Epithelial cell of esophagus (primary cell): Measurements from ENCODE around the gene EDN2.

Experiments used
- DNase-seq: peaks from one replicate; pipeline ENCODE4 v3.0.0; 2010; ENCODE audit warnings: low read depth
- H3K4me3 ChIP-seq: 2 replicates; pipeline ENCODE4 v1.5.1; 2011; ENCODE audit warnings: mild to moderate bottlenecking, low read length, control low read depth
- TF ChIP-seq, protein P1 (sequence below): IDR thresholded peaks from 2 replicates; pipeline ENCODE4 v1.5.1; 2011; ENCODE audit warnings: low read depth, mild to moderate bottlenecking, low read length, control low read depth, inconsistent platforms; ENCODE audit not compliant: insufficient read depth; ENCODE audit errors: missing control alignments

EDN2 gene

GRCh38 chr1:41476807-41477361 lies 7.6 kb downstream of the EDN2 start:
- no peak overlapping the region for H3K4me3 ChIP-seq
- DNase-seq = no peak
- TF ChIP-seq, protein P1, sequence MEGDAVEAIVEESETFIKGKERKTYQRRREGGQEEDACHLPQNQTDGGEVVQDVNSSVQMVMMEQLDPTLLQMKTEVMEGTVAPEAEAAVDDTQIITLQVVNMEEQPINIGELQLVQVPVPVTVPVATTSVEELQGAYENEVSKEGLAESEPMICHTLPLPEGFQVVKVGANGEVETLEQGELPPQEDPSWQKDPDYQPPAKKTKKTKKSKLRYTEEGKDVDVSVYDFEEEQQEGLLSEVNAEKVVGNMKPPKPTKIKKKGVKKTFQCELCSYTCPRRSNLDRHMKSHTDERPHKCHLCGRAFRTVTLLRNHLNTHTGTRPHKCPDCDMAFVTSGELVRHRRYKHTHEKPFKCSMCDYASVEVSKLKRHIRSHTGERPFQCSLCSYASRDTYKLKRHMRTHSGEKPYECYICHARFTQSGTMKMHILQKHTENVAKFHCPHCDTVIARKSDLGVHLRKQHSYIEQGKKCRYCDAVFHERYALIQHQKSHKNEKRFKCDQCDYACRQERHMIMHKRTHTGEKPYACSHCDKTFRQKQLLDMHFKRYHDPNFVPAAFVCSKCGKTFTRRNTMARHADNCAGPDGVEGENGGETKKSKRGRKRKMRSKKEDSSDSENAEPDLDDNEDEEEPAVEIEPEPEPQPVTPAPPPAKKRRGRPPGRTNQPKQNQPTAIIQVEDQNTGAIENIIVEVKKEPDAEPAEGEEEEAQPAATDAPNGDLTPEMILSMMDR = no peak

GRCh38 chr1:41475859-41476567 lies 8.5 kb downstream of the EDN2 start:
- H3K4me3 ChIP-seq = no peak overlapping the region
- peak; percentile 65 for DNase-seq
- TF ChIP-seq, protein P1 = no peak

DNA sequence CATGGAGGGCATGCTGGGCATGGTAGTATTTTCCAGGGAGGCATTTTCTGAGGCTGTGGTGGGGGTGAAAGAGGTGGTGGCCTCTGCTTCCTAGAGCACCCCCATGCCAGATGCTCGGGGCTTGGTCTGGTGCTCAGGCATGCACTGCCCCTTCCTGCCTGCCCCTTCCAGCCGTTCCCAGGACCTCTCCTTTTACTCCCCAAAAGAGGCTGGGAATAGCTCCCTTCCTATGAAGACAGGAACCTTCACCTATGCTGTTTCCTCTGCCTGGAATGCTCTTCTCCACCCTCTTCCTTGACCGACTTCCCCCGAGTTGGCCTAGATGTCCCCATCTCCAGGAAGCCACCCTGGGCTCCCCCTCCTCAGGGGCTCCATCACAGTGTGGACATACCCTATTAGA lies 9.1 kb downstream of the EDN2 start:
- no peak overlapping the region for H3K4me3 ChIP-seq
- DNase-seq = no peak
- TF ChIP-seq, protein P1 = no peak

DNA sequence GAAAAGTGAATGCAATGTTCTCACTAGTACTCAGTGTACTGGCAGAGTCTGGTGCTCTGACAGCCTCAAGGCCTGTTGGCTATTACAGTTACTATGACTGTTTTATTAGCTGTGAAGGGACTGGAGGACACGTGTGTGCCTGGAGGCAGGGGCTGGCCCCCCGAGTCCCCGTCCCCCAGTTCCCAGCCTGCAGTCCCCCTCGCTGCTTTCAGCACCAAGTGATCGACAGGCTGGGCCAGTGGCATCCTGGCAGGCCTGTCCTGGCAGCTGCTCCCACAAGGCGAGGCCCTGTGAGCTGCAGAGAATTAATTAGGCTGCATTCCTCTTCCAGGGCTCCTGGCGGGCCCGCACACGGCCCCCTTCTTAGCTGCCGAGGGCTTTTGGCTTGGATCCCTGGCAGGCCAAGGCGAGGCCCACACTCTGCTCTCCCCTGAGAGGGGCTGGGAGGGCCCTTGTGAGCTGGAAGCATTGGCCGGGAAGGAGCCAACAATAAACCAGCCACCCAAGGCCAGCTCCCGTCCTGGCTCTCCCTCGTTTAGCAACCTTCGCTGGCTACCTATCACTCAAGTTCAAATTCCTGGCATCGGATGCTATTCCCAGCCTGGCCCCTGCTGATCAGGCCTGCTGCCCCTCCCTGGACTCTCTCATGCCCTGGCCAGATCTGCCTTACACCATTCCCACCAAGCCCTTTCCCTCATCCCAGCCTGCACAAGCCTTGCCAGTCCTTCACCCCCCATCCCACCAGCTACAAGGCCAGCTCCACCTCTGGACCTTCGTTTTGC lies 9.8 kb downstream of the EDN2 start:
- peak; percentile 42 for DNase-seq
- TF ChIP-seq, protein P1 = no peak
- H3K4me3 ChIP-seq = no peak overlapping the region

DNA sequence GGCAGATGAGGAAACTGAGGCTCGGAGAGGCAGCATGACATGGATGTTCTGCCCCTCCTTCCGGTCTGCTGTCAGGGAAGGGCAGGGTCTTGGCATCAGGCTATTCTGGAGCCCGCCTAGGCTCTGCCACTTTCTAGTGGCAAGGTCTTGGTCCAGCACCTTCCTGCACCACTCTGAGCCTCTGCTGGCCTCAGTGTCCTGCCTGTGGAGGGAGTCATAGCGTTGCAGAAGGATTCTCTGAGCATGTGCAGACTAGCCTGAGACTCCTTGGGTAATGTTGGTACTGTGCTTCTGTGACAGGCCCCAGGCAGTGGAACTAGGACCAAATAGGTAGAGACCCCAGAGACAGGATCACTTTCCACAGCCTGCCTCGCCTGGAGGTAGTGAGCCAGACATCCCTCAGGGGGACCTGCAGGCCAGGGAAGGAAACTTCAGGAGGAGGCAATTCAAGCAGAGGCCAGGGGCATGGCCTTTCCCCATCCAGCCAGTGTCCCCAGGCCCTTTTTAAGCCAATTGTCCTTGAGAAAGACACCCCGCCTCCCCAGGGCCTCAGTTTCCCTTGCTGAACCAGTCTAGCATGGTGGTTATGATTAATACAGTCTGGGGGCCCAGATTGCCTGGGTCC lies 10.6 kb downstream of the EDN2 start:
- peak; percentile 74 for DNase-seq
- H3K4me3 ChIP-seq = no peak overlapping the region
- TF ChIP-seq, protein P1 = peak; percentile 43

DNA sequence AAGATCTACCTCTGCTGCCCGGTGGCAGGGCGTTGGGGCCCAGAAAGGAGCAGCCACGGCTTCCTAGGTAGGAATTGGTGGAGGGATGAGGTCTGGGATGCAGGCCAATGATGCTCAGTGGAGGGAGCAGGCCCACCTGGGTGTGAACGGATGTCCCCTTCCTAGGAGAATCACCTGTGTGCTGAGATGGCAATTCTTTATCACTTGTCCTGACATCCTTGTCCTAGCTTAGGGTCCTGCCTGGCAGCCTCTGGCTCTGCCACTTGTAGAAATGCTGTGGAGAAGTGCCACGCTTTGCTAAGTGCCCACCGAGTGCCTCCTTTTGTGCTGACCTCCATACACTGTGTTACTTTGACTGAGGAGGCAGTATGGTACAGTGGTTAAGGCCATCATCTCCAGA lies 12.8 kb downstream of the EDN2 start:
- TF ChIP-seq, protein P1 = no peak
- no peak overlapping the region for H3K4me3 ChIP-seq
- DNase-seq = no peak
